ENCODE data around the gene SSBP3. TPM values are rescaled to one million over a fixed set of nuclear protein-coding genes. Genes with fewer than 3 reads are reported as not detected.

SSBP3 gene
- total RNA-seq, 1 donor from 2014 or later: 84.1 TPM

DNA sequence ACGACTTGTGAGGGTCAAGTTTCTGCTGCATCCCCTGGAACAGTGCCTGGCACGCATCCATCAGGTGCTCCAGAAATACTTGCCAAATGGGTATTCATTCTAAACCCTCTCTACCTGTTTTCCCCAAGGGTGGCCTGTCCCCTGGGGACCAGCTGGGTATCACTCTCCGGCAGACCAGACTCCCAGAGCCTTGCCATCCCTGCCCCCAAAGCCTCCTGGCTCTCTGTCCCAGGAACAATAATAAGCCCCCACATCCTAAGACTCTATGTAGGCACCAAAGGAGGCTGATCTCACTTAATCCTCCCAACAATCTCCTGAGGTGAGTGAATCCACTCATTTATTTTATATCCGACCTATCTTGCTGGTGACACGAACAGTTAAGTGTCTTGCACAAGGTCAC is 109.5 kb downstream of the SSBP3 start:
- Mint-ChIP-seq H3K4me1 (peaks cover 65% of the 10 kb centered on the region), H3K9me3 (no peaks in the 10 kb centered on the region), H3K4me3 (no peak overlapping the region), H3K27me3 (no peaks in the 10 kb centered on the region), H3K36me3 (ENCODE audit: low read depth) (peaks cover 3% of the 10 kb centered on the region), H3K27ac (no peak overlapping the region)
- intact Hi-C loops (cut with micrococcal nuclease): no loop called here
- no peak for DNase-seq

DNA sequence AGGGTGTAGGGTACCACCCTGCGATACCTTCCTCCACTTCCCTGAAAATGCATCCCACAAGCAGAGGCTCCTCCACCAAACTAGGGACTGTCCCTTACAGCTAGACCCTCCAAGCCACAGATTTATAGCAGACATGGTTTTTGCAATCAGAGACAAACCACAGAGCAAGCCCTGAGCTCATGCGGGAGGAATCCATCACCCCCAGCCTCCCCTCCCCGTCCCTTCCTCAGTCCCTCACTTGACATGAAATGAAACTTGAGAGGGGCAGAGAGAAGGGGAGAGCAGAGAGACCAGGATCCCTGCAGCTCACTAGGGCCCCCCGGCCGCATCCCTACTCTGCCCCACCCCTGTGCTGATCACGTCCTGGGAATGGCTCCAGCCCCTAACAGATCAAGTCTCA is 111.3 kb downstream of the SSBP3 start:
- Mint-ChIP-seq H3K27ac (peak overlapping the region; percentile 54), H3K4me1 (peaks cover 71% of the 10 kb centered on the region), H3K36me3 (ENCODE audit: low read depth) (no peaks in the 10 kb centered on the region), H3K4me3 (no peak overlapping the region), H3K27me3 (no peaks in the 10 kb centered on the region), H3K9me3 (no peaks in the 10 kb centered on the region)
- intact Hi-C loops (cut with micrococcal nuclease): no loop called here
- DNase-seq: no peak

DNA sequence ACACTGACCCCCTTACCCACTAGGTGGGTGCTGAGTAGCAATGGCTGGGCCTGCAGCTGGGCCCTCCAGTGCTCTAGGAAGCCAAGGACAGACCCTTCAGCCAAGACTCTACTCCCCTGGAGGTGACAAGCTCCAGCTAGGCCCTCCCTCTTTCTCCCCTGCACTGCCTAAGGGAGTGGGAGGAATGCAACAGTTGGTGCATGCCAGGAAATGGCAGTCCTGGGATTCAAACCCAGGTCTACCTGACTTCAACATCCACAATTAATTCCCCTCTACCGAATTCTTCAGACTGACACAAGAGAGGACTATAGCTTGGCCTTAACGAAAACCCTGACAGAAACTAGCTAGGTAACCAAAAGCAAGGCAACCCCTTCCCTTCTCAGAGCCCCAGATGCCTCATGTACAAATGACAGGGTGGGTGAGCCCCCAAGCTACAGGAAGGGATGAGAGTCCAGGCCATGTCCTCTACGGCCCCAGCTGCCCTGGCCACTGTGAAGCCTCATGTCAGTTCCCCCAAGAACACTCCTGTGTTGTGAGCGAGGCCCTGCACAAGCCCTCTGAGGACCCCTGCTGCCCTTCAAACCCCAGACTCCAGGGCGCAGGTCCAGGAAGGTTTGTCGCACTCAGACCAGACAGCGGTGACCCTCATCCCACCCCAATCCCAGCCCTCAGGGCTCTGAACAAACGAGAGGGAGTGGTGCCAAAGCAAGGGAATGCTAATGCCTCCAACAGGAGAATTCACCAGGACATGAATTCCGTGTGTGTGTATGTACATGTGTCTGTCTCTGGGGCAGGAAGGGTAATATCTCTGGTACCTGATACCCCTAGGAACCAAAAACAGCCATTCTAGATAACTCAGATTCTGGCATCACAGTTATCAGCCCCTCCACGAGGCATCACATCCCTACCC is 113.9 kb downstream of the SSBP3 start:
- DNase-seq: no peak
- Mint-ChIP-seq H3K4me3 (no peak overlapping the region), H3K36me3 (ENCODE audit: low read depth) (peaks cover under 1% of the 10 kb centered on the region), H3K27me3 (no peaks in the 10 kb centered on the region), H3K27ac (peak overlapping the region; percentile 52), H3K9me3 (no peaks in the 10 kb centered on the region), H3K4me1 (peaks cover 70% of the 10 kb centered on the region)
- intact Hi-C loops (cut with micrococcal nuclease): no loop called here

DNA sequence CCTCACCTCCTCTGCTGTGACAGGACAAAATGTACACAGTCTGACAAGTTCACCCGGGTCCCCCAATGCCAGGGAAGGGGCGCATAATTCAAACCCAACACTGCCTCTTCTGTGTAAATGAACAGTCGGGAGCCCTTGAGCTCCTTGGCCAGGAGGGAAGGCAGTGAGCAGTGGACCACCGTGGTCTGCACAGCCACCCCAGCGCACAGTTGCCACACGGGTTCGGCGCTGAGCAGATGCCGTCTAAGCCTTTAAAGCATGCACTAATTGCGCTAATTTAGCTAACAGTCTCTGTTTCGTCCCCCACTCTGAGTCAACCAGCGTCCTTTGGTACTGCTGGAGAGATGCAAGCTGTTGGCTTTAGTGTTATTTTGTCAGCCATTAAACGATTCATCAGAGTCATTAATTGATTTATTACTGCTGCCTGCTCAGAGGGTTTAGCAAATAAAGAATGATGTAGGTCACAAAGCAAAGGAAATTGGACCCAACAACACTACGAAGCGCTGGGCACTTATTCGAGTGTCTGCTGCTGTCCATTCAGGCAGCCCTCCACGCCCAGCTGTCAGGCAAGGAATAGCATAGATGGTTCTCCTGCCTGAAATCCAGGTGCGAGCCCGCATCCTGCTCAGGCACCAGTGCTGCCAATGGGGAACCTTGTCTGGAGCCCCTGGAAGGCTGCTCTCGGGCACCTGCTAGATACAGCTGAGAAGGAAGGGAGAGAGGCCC is 114.8 kb downstream of the SSBP3 start:
- DNase-seq: no peak
- H3K4me3 Mint-ChIP-seq: no peak overlapping the region
- no peak overlapping the region for H3K27ac Mint-ChIP-seq
- H3K36me3 Mint-ChIP-seq (ENCODE audit: low read depth): peaks cover 4% of the 10 kb centered on the region
- H3K9me3 Mint-ChIP-seq: no peaks in the 10 kb centered on the region
- peaks cover 78% of the 10 kb centered on the region for H3K4me1 Mint-ChIP-seq
- H3K27me3 Mint-ChIP-seq: no peaks in the 10 kb centered on the region
- intact Hi-C loops (cut with micrococcal nuclease): no loop called here

DNA sequence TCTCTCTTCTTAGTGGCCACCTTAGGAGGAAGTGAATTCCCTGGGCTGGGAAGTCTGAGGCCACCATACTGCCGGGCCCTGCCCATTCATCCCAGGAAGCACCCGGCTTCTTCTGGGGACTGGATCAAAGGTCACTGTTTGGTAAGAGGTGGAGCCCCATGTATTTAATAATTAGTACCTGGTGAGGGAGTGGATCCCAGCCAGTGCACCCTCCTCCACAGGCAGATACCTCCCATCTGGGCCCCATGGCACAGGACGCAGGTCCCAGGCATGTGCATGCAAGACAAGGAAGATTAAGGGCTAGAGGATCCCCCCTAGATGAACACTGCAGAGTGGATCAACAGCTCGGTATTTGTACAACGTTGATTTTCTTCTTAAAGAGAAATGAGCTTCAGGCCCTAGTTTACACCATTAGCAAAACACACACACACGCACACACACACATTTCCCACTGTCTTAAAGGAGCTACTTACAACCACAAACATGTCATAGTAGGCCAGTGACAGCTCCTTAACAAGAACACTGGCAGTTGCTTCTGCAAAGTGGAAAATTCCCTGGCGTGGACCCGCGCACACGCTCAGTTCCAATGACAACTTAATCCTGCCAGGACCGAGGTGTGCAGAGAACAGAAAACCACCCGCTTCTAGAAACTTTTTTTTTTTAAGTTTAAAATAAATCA is 115.5 kb downstream of the SSBP3 start:
- peak; percentile 76 for DNase-seq
- intact Hi-C loops (cut with micrococcal nuclease): no loop called here
- Mint-ChIP-seq H3K36me3 (ENCODE audit: low read depth) (peaks cover 4% of the 10 kb centered on the region), H3K9me3 (no peaks in the 10 kb centered on the region), H3K27ac (peak overlapping the region; percentile 72), H3K4me3 (peak overlapping the region; percentile 30), H3K27me3 (no peaks in the 10 kb centered on the region), H3K4me1 (peaks cover 78% of the 10 kb centered on the region)

DNA sequence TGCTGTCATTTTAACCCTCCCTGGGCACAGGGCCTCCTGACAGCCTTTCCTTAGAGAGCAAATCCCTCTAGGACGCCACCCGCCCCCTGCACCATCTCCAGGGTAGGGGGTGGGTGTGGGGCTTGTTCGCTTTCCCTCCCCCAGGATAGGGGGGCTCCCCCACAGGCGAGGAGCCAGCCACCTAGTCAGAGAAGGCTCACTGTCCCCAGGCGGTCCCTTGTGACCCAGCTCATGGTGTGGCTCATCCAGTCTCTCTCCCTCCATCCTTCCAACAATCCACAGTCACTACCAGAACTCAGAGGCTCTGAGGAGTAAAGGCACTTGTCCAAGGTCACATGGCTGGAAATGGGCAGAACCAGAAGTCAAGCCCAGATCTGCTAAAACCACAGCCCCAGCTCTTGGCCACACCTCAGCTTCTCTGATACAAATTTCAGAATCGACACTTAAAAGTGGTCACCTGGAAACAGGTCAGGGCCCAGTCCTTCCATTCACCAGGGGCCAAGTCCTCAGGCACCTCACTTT is 116.4 kb downstream of the SSBP3 start:
- H3K27me3 Mint-ChIP-seq: no peaks in the 10 kb centered on the region
- H3K4me1 Mint-ChIP-seq: peaks cover 76% of the 10 kb centered on the region
- no peaks in the 10 kb centered on the region for H3K9me3 Mint-ChIP-seq
- intact Hi-C loops (cut with micrococcal nuclease): no loop called here
- DNase-seq: peak; percentile 64
- H3K4me3 Mint-ChIP-seq: peak overlapping the region; percentile 42
- H3K27ac Mint-ChIP-seq: peak overlapping the region; percentile 87
- H3K36me3 Mint-ChIP-seq (ENCODE audit: low read depth): peaks cover 5% of the 10 kb centered on the region

DNA sequence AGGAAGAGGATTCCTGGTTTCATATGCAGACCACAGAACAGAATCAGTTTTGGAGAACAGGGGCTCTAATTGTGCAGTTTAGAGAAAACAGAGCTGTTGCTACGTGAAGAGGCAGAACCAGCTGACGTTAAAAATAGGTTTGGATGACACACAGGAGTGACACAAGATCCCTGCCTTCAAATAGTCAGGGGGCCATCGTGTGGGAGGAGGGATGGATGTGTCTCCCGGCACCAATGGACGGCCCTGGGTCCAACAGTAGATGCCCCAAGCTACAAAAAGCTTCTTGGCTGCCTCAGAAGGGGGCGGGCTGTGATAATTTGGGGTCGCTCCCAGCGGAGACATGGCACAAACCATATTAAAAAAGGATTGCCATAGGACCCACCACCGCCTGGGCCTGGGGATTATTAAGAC is 118.4 kb downstream of the SSBP3 start:
- Mint-ChIP-seq H3K4me3 (peak overlapping the region; percentile 81), H3K27me3 (no peaks in the 10 kb centered on the region), H3K27ac (peak overlapping the region; percentile 97), H3K36me3 (ENCODE audit: low read depth) (peaks cover 5% of the 10 kb centered on the region), H3K4me1 (peaks cover 83% of the 10 kb centered on the region), H3K9me3 (no peaks in the 10 kb centered on the region)
- no peak for DNase-seq
- intact Hi-C loops (cut with micrococcal nuclease): loop anchor here (1.0 to 2.0 kb wide), 3 partner anchors 23 to 201 kb away; no protein-coding TSS in a partner anchor

DNA sequence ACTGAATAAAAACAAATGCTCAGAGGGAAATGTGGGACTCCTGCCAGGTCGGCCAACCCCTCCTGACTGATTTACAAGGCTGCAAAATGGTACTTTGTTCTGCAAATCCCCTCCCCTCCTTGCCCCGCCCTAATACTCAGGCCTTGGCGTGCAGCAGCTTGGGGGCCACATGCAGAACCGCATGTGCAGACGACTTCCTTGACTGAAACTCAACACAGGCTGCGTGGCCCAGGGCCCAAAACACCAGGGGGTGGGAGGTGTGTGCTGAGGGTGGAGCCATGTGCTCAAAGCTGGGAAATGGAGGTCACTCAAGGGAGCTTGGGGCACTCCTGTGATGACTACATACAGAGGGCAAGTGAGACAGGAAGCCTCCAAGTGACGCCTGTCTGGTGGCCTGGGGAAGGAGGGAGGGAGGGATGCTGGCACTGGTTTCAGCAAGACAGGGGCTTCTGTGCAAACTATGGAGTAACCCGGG is 119.0 kb downstream of the SSBP3 start:
- intact Hi-C loops (cut with micrococcal nuclease): loop anchor here (1.0 to 2.0 kb wide), 3 partner anchors 24 to 202 kb away; no protein-coding TSS in a partner anchor
- peak overlapping the region; percentile 97 for H3K27ac Mint-ChIP-seq

DNA sequence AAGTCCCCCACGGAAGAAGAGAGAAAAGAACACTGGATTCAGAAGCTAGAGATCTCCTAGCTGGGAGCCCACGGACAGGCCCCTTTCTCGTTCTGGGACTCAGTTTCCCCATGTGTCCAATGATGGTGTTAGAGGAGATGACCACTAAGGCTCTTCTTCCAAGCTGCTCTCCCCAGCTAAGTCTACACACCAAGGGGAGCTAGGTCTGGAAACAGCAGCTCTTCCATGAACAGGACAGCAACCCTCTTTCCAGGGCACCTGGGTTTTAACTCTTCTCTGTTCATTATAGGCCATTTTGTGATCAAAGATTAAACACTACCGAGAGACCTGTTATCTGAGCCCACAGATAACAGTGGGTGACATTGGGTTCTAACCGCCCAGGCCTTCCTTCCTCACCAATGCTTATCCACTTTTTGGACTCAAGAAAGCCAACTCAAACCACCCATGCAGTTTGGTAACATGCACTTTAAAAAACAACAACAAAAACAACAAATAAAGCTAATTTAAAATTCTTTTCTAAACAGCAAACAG is 120.3 kb downstream of the SSBP3 start:
- DNase-seq: no peak
- H3K4me1 Mint-ChIP-seq: peaks cover 78% of the 10 kb centered on the region
- no peaks in the 10 kb centered on the region for H3K9me3 Mint-ChIP-seq
- H3K27me3 Mint-ChIP-seq: no peaks in the 10 kb centered on the region
- peak overlapping the region; percentile 97 for H3K27ac Mint-ChIP-seq
- H3K36me3 Mint-ChIP-seq (ENCODE audit: low read depth): peaks cover 6% of the 10 kb centered on the region
- H3K4me3 Mint-ChIP-seq: peak overlapping the region; percentile 81
- intact Hi-C loops (cut with micrococcal nuclease): loop anchor here (1.0 to 2.0 kb wide), 5 partner anchors 9 to 203 kb away; partner anchors contain the start of gene SSBP3

More for the DNA sequence above, 119.0 kb downstream of the SSBP3 start:
- Mint-ChIP-seq H3K36me3 (ENCODE audit: low read depth) (peaks cover 5% of the 10 kb centered on the region), H3K27me3 (no peaks in the 10 kb centered on the region), H3K4me1 (peaks cover 83% of the 10 kb centered on the region), H3K9me3 (no peaks in the 10 kb centered on the region), H3K4me3 (peak overlapping the region; percentile 81)
- DNase-seq: peak; percentile 94

DNA sequence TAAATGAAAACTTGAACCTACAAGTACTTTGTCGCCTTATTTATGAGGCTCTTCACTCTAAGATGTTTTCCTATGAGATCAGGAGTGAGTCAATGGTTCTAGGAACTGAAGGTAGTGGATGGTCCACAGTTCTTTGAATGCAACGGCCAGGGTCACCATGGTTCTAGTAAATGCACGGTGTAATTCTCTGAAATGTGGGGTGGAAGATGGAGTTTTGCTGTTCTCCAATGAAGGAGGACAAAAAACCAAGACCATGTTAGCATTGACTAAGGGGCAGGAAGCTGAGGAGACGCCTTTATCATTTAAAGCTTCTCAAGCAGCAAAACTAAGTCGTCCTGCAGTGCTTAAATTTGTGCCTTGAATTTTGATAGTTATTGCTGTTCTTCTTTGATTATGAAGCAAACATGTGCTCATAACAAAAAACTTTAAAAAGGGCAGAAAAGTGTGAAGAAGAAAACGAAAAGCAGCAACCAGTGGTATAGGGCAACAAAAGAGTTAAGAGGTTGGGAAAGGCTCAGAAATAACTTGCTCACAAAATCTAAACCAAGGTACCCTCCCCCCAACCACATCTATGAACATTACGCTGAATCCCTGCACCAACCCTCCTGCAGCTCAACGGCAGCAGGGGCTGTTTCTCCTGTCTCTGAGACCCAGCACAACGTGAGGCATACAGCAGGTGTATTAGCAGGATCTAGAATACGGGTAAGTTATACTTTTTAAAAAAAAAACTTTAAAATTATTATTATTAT is 121.2 kb downstream of the SSBP3 start:
- Mint-ChIP-seq H3K9me3 (no peaks in the 10 kb centered on the region), H3K27ac (peak overlapping the region; percentile 97), H3K36me3 (ENCODE audit: low read depth) (peaks cover 15% of the 10 kb centered on the region), H3K4me1 (peaks cover 81% of the 10 kb centered on the region), H3K4me3 (peak overlapping the region; percentile 81), H3K27me3 (no peaks in the 10 kb centered on the region)
- intact Hi-C loops (cut with micrococcal nuclease): loop anchor here (1.0 to 2.0 kb wide), 3 partner anchors 8 to 122 kb away; partner anchors contain the start of gene SSBP3
- DNase-seq: peak; percentile 87

DNA sequence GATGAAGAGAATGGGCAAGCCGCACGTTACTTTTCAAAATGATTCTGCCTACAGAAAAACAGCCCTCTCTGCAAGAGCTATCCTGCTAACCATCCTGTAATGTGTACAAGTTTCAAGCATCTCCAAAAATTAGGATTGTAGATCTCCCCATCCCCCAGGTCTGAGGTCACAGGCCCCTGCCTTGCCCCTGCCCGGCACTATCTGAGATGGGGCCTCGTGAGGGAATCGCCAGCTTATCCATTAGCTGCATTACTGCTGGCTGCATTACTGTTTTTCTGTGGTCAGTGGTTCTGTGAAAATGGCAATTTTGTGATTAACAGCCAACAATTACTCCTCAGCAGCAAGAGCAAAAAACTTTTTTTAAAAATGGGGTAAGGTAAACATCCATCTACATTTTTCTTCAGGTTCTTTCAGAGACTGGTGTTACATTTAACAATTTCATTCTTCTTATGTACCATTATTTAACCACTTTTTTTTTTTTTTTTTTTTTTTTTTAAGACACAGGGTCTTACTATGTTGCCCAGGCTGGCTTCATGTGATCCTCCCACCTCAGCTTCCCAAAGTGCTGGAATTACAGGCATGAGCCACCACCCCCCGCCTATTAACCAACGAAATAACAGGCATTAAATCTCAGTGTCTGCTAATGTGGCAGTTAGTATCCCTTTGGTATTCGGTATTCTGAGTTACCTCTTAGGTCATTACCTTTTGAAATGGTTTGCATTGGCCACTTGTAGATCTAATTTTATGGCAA is 122.4 kb downstream of the SSBP3 start:
- peak; percentile 64 for DNase-seq
- no peaks in the 10 kb centered on the region for H3K9me3 Mint-ChIP-seq
- H3K4me1 Mint-ChIP-seq: peaks cover 74% of the 10 kb centered on the region
- peaks cover 19% of the 10 kb centered on the region for H3K36me3 Mint-ChIP-seq (ENCODE audit: low read depth)
- H3K4me3 Mint-ChIP-seq: peak overlapping the region; percentile 57
- intact Hi-C loops (cut with micrococcal nuclease): loop anchor here (2.0 kb wide), 2 partner anchors 53 to 123 kb away; partner anchors contain the start of gene SSBP3
- H3K27ac Mint-ChIP-seq: peak overlapping the region; percentile 97
- no peaks in the 10 kb centered on the region for H3K27me3 Mint-ChIP-seq
